ENCODE data around the gene PTPRN2. TPM values are rescaled to one million over a fixed set of nuclear protein-coding genes. Genes with fewer than 3 reads are reported as not detected.

The PTPRN2 gene
- polyA plus RNA-seq, 1 of the 3 experiments (the other 2 are of a cell fraction) = 4.0 TPM

DNA sequence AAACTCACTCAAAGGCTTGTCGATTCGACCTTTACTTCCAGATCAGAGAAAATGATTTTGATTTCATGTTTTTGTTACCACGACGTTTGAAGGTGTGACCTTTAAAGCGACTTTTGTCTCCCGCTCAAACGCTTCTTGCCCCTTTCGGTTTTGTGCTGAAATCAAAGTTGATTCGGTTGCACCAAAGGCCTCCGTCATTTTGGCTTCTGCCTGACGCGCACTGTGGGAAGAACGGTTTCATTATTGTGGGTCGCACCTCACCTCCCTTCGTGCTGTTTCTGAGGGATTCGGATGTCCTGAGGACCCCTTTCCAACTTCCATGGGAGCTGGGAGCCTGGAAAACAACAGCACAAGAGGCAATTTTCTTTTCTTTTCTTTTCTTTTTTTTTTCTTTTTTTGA, 1073.9 kb downstream of the PTPRN2 start:
- Histone ChIP-seq H3K9me3 (no peaks in the 10 kb centered on the region), H3F3A (replicated peaks; ENCODE audit: insufficient read depth) (no peaks in the 10 kb centered on the region), H3K4me3 (ENCODE audit: low read depth in 2 of 2, low read length in 1 of 2) (no peak overlapping the region), H3K79me2 (ENCODE audit: insufficient read depth) (no peaks in the 10 kb centered on the region), H3K9me2 (no peaks in the 10 kb centered on the region), H3K27me3 (ENCODE audit: insufficient read depth) (no peaks in the 10 kb centered on the region), H2AFZ (ENCODE audit: low read depth) (no peak overlapping the region), H4K20me1 (ENCODE audit: insufficient read depth) (no peaks in the 10 kb centered on the region), H3K27ac (ENCODE audit: low read depth in 2 of 2, low read length in 1 of 2) (no peak overlapping the region), H3K4me1 (ENCODE audit: control insufficient read depth in 1 of 2, insufficient read depth in 2 of 2, low read depth in 1 of 2, low read length in 1 of 2) (peaks cover 0 to 2% of the 10 kb centered on the region in 2 experiments; a peak in 1 of 4 replicates), H3K9ac (no peak overlapping the region), H3K36me3 (replicated peaks in 1 of 2; ENCODE audit: control insufficient read depth in 1 of 2, insufficient read depth in 2 of 2, low read length in 1 of 2) (no peaks in the 10 kb centered on the region), H3K4me2 (no peak overlapping the region)
- ChIA-PET CTCF (interaction anchor here (0.6 kb wide), 1 partner anchor 555 kb away, joined by 3 read pairs; no protein-coding TSS in a partner anchor), POLR2A (no interaction called here)
- no peak for DNase-seq
- TF ChIP-seq TCF12 (IDR thresholded peaks at IDR 0.05) = no peak
- WGBS (ENCODE audit: low lambda C conversion rate) = 72% methylated on average over 16 of the region's 16 CpGs

DNA sequence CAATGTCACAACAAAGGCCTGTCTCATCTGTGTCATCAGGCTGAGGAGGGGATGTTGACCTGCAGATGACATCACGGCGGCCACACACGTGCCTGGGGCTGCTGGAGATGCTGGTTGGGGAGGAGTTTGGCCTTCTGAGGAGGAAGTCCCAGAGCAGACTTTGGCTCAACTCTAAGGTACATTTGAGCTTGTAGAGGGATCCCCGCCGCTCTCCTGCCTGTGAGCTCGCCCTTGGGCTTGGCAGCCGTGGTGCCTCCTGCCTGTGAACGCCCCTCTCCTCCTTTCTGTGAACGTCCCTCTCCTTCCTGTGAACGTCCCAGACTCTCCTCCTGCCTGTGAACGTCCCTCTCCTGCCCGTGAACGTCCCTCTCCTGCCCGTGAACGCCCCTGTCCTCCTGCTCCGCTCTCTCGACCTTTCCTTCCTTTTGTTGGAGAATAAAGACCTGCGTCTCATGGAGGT, 1074.4 kb downstream of the PTPRN2 start:
- no peaks in the 10 kb centered on the region for H3K36me3 ChIP-seq (replicated peaks in 1 of 2; ENCODE audit: control insufficient read depth in 1 of 2, insufficient read depth in 2 of 2, low read length in 1 of 2)
- H3K9me3 ChIP-seq = no peaks in the 10 kb centered on the region
- H3K27ac ChIP-seq (ENCODE audit: low read depth in 2 of 2, low read length in 1 of 2) = no peak overlapping the region
- TF ChIP-seq RAD21 (IDR thresholded peaks at IDR 0.05; ENCODE audit: low read length) = no peak
- no peak for TF ChIP-seq EP300 (IDR thresholded peaks at IDR 0.05; ENCODE audit: borderline replicate concordance in 1 of 2, low read depth in 1 of 2, low read length in 1 of 2)
- TF ChIP-seq YY1 (IDR thresholded peaks at IDR 0.05; ENCODE audit: low read depth) = no peak
- TF ChIP-seq POLR2AphosphoS5 (IDR thresholded peaks at IDR 0.05; ENCODE audit: low read depth, low read length) = no peak
- no peak for TF ChIP-seq TEAD4 (IDR thresholded peaks at IDR 0.05; ENCODE audit: borderline replicate concordance, insufficient read depth)
- no peak for TF ChIP-seq SMC3 (IDR thresholded peaks at IDR 0.05; ENCODE audit: low read depth, low read length)
- TF ChIP-seq, protein P1, sequence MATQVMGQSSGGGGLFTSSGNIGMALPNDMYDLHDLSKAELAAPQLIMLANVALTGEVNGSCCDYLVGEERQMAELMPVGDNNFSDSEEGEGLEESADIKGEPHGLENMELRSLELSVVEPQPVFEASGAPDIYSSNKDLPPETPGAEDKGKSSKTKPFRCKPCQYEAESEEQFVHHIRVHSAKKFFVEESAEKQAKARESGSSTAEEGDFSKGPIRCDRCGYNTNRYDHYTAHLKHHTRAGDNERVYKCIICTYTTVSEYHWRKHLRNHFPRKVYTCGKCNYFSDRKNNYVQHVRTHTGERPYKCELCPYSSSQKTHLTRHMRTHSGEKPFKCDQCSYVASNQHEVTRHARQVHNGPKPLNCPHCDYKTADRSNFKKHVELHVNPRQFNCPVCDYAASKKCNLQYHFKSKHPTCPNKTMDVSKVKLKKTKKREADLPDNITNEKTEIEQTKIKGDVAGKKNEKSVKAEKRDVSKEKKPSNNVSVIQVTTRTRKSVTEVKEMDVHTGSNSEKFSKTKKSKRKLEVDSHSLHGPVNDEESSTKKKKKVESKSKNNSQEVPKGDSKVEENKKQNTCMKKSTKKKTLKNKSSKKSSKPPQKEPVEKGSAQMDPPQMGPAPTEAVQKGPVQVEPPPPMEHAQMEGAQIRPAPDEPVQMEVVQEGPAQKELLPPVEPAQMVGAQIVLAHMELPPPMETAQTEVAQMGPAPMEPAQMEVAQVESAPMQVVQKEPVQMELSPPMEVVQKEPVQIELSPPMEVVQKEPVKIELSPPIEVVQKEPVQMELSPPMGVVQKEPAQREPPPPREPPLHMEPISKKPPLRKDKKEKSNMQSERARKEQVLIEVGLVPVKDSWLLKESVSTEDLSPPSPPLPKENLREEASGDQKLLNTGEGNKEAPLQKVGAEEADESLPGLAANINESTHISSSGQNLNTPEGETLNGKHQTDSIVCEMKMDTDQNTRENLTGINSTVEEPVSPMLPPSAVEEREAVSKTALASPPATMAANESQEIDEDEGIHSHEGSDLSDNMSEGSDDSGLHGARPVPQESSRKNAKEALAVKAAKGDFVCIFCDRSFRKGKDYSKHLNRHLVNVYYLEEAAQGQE (IDR thresholded peaks at IDR 0.05; ENCODE audit: low read depth, low read length) = no peak
- no peak for TF ChIP-seq RCOR1 (IDR thresholded peaks at IDR 0.05; ENCODE audit: low read length)
- TF ChIP-seq ELF1 (IDR thresholded peaks at IDR 0.05) = no peak
- TF ChIP-seq NFIC (IDR thresholded peaks at IDR 0.05; ENCODE audit: borderline replicate concordance) = no peak
- no peak for TF ChIP-seq MXI1 (IDR thresholded peaks at IDR 0.05; ENCODE audit: low read depth, low read length)
- TF ChIP-seq GATA2 (CRISPR knock-in tag; IDR thresholded peaks at IDR 0.05) = no peak
- TF ChIP-seq RFX5 (IDR thresholded peaks at IDR 0.05; ENCODE audit: low read length) = no peak
- TF ChIP-seq, protein P2, sequence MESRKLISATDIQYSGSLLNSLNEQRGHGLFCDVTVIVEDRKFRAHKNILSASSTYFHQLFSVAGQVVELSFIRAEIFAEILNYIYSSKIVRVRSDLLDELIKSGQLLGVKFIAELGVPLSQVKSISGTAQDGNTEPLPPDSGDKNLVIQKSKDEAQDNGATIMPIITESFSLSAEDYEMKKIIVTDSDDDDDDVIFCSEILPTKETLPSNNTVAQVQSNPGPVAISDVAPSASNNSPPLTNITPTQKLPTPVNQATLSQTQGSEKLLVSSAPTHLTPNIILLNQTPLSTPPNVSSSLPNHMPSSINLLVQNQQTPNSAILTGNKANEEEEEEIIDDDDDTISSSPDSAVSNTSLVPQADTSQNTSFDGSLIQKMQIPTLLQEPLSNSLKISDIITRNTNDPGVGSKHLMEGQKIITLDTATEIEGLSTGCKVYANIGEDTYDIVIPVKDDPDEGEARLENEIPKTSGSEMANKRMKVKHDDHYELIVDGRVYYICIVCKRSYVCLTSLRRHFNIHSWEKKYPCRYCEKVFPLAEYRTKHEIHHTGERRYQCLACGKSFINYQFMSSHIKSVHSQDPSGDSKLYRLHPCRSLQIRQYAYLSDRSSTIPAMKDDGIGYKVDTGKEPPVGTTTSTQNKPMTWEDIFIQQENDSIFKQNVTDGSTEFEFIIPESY (IDR thresholded peaks at IDR 0.05; ENCODE audit: borderline replicate concordance, low read depth) = no peak
- no peak overlapping the region for H3K4me3 ChIP-seq (ENCODE audit: low read depth in 2 of 2, low read length in 1 of 2)
- no peak overlapping the region for H2AFZ ChIP-seq (ENCODE audit: low read depth)
- no peak for DNase-seq
- no peaks in the 10 kb centered on the region for H3K79me2 ChIP-seq (ENCODE audit: insufficient read depth)
- WGBS (ENCODE audit: low lambda C conversion rate) = 50% methylated on average over 18 of the region's 18 CpGs
- no peaks in the 10 kb centered on the region for H4K20me1 ChIP-seq (ENCODE audit: insufficient read depth)
- no peaks in the 10 kb centered on the region for H3K9me2 ChIP-seq
- H3K27me3 ChIP-seq (ENCODE audit: insufficient read depth) = no peaks in the 10 kb centered on the region
- no peaks in the 10 kb centered on the region for H3F3A ChIP-seq (replicated peaks; ENCODE audit: insufficient read depth)
- ChIA-PET POLR2A (no interaction called here), CTCF (interaction anchor here (0.6 kb wide), 1 partner anchor 556 kb away, joined by 3 read pairs; no protein-coding TSS in a partner anchor)
- H3K4me1 ChIP-seq (ENCODE audit: control insufficient read depth in 1 of 2, insufficient read depth in 2 of 2, low read depth in 1 of 2, low read length in 1 of 2) = peaks cover 0 to 2% of the 10 kb centered on the region in 2 experiments; a peak in 1 of 4 replicates
- no peak overlapping the region for H3K9ac ChIP-seq
- H3K4me2 ChIP-seq = no peak overlapping the region
